AG09309 (cell line): ENCODE results near the gene CACNB2.
"Not testable (repeated sequence)": the region's sequence is repeated elsewhere in the genome, so short reads cannot be mapped to it uniquely, and the experiment has no call there.

Experiments used
- DNase-seq: peaks from one replicate; pipeline ENCODE4 v3.0.0-alpha.2; 2010; ENCODE audit warnings: low read depth
- H3K4me3 ChIP-seq: 2 replicates; pipeline ENCODE4 v1.5.1; 2011; ENCODE audit warnings: mild to moderate bottlenecking, low read depth, low read length, moderate library complexity; ENCODE audit not compliant: control insufficient read depth
- TF ChIP-seq, protein P1 (sequence below): IDR thresholded peaks from 2 replicates; pipeline ENCODE4 v1.5.1; 2011; ENCODE audit warnings: mild to moderate bottlenecking, low read depth, low read length, inconsistent platforms; ENCODE audit not compliant: insufficient read depth, control insufficient read depth; ENCODE audit errors: missing control alignments

The CACNB2 gene

DNA sequence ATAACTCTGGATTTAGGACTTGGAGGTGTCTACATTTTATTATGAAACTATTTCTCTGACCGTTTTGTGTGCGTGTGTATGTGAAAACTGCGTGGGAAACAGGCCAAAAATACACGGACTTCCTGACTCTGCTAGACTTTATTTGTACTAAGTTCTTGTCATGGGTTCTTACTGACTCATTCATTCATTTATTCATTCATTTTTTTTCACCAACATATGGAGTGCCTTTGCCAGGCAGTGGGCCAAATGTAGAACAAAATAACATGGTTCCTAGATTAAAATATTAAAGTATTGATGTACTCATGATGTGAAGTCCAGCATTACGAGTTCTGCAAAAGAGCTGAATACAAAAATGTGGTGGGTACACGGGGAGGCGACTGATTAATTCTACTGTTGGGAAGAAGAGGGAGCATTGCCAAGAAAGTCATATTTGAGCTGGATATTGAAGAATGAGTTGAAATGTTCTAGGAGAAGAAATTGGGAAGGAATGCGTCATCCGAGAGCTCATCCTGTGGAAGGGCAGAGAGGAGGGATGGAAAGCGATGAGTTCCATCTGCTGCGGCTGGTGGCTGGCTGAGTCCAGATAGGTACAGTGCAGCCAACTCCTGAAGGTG lies 24.6 kb downstream of the CACNB2 start:
- TF ChIP-seq, protein P1, sequence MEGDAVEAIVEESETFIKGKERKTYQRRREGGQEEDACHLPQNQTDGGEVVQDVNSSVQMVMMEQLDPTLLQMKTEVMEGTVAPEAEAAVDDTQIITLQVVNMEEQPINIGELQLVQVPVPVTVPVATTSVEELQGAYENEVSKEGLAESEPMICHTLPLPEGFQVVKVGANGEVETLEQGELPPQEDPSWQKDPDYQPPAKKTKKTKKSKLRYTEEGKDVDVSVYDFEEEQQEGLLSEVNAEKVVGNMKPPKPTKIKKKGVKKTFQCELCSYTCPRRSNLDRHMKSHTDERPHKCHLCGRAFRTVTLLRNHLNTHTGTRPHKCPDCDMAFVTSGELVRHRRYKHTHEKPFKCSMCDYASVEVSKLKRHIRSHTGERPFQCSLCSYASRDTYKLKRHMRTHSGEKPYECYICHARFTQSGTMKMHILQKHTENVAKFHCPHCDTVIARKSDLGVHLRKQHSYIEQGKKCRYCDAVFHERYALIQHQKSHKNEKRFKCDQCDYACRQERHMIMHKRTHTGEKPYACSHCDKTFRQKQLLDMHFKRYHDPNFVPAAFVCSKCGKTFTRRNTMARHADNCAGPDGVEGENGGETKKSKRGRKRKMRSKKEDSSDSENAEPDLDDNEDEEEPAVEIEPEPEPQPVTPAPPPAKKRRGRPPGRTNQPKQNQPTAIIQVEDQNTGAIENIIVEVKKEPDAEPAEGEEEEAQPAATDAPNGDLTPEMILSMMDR, result no peak
- DNase-seq, result peak; percentile 67

DNA sequence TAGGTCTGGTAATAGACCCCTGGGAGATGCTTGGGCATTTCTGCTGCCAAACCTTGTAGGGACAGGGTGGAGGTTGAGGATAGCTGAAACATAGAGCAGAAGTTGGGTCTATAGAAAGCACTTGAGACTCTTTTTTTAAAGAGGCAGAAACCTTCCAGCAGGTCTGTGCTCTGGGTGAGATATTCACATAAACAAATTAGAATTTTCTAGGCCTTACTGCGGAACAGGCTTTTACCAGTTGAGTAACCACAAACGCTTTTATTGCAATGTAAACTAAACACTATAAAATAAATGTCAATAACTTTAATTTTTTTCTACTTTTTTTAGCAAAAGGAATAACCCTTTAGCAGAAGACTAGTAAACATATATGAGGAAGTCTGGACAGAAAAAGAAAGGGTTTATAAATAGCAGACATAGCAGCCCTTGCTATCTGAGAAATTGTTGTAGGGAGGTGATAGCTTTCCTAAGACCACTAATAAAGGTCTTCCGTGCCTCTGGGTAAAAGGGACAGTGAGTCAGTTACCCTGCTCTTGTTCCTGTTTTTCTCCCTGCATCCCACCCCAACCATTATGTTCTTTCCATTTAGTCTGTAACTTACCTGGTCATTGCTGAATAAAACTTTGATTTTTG lies 38.7 kb downstream of the CACNB2 start:
- TF ChIP-seq, protein P1, result no peak
- no peak for DNase-seq

More for the DNA sequence above, 24.6 kb downstream of the CACNB2 start:
- no peak overlapping the region for H3K4me3 ChIP-seq

DNA sequence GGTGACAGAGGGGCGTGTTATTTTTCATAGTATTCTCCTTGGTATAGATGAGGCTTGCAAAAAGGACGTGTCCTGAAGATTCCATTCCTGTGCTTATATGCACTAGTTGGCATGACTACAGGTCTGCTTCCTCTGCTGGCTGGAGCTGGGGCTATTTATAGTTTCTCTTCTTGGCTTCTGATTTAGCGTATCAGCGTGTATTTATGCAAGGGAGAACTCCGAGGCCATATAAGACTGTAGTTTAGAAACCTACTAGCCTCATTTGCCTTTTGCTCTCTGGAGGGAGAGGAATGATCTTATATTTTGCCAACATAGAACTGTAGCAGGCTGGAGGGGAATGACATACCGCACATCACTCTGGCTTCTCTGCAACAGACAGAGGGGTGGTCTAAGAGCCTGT lies 39.7 kb downstream of the CACNB2 start:
- H3K4me3 ChIP-seq, result no peak overlapping the region
- no peak for DNase-seq
- TF ChIP-seq, protein P1, result no peak

More for the DNA sequence above, 38.7 kb downstream of the CACNB2 start:
- no peak overlapping the region for H3K4me3 ChIP-seq

DNA sequence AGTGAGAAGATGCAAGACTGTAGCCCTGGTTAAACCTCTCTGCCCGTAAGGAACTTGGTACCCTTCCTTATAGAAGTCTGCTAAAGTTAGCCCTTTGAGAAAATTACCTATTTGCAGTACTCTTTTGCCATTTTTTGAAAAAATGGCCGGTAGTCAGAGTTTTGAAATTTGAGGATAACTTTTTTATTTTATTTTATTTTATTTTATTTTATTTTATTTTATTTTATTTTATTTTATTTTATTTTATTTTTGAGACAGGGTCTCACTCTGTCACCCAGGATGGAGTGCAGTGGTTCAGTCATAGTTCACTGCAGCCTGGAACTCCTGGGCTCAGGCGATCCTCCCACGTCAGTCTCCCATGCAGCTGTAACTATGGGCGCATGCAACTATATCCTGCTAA lies 41.2 kb downstream of the CACNB2 start:
- not testable (repeated sequence) for H3K4me3 ChIP-seq, DNase-seq

DNA sequence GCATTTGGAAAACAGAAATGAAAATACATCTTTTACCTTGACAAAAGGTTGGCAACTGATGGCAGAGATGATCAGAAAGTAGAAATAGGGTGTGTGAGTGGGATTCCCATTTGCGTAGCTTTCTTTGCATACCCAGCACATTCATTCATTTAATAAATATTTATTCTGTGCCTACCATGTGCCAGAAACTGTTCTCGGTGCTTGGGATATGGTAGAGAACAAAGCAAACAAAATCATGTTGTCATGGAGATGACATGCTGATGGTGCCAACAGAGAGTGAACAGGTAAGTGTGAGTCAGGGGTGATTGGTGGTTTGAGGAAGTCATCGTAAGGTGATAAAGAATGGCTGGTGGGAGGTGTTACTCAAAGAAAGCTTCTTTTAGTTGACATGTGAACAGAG lies 45.4 kb downstream of the CACNB2 start:
- no peak for DNase-seq
- no peak overlapping the region for H3K4me3 ChIP-seq
- TF ChIP-seq, protein P1, result no peak

DNA sequence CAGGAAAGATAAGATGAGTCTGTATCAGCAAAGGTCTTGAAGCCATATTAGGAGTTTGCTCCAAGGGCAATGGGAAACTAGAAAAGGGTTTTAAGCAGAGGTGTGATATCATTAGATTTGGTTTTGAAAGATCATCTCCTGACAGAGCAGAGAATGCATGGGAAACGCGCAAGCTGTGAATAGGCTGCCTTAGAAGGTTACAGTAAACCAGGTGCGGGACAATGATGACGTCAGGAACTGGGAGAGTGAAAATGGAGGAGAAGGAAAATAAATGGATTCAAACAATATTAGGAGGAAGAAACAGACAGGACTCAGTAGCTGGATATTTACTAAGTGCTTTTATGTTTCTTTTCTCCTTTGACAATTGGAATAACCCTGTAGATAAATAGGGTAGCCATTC lies 50.6 kb downstream of the CACNB2 start:
- DNase-seq, result no peak
- H3K4me3 ChIP-seq, result no peak overlapping the region
- TF ChIP-seq, protein P1, result no peak

DNA sequence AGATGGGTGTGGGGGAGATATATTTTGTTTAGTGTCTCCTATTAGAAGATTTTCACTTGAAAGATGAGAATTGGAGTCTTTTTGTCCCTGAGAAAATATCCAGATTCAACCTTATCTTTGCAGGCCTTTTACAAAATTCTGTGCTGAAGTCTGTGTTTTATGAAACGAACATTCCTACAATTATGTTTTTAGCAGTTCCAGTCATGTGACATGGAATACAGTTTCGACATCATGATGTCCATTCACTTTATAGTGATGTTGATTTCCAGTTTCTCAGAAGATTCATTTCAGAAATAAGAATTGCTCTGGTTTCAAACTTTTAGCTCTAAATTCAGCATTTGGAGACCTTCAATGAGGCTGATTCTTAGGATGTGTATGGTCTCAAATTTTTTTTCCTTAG lies 54.4 kb downstream of the CACNB2 start:
- no peak for DNase-seq
- H3K4me3 ChIP-seq, result no peak overlapping the region
- TF ChIP-seq, protein P1, result no peak
